ENCODE results near the gene SLC22A5.
"Not testable (repeated sequence)": the region's sequence is repeated elsewhere in the genome, so short reads cannot be mapped to it uniquely, and the experiment has no call there.

The SLC22A5 gene

DNA sequence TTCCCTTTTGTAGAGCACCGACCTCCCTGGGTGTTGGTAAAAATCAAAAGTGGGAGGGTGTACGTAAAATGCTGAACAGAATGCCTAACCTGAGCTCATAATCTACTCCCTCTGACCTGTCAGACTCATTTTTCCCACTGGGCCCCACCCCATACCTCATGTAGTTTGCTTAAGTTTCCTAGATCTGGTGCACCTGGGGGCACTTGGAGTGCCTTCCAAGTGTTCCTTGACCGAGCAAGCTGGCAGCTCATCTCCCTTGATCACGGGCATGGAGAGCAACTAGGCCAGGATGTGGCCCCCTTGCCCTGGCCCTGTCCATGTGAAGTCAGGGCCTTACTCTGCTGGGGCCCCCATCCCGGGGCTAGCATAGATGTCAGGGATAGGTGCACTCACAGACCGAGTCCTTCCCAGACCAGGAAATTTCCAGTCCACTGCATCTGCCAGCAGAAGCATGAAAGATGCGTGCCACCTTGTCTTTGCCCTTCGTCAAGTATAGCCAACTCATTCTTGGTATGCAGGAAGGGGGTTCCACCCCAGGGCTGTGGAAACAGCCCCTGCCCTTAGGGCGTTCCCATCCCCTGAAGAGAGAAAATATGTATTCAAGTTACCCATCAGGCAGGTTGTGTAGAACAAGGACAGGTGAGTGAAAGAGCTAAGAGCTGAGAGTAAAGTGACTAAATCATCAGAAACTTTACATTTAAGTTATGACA lies 41.9 kb downstream of the SLC22A5 start:
- in situ Hi-C loops (cut with MboI; ENCODE audit: low sequenced_read_pairs): no loop called here

DNA sequence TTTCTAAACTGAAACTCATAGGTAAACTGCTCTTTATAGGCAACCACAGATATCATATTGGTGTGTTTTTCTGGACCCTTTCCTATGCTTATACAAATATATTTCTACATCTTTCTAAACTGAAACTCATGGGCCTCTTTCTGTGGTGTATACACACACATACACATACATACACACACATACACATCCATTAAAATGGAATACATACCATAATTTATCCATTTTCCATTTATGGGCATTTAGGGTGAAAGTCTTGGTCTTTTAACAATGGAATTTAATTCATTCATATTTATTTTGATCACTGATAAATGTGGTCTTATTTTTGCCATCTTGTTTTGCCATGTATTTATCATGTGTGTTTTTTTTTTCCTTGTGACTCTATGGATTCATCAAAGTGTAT lies 44.1 kb downstream of the SLC22A5 start:
- in situ Hi-C loops (cut with MboI; ENCODE audit: low sequenced_read_pairs): no loop called here

GRCh38 chr5:132414634-132415378 lies 45.3 kb downstream of the SLC22A5 start:
- in situ Hi-C loops (cut with MboI; ENCODE audit: low sequenced_read_pairs): no loop called here

DNA sequence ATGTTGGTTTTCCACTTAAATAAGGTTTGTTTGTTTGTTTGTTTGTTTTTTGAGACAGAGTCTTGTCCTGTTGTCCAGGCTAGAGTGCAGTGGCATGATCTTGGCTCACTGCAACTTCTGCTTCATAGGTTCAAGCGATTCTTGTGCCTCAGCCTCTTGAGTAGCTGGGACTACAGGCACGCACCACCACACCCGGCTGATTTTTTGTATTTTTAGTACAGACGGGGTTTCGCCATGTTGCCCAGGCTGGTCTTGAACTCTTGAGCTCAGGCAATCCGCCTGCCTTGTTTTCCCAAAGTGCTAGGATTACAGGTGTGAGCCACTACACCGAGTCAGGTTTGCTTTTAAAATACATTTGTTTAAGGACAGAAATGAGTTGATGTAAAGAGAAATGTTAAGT lies 46.0 kb downstream of the SLC22A5 start:
- in situ Hi-C loops (cut with MboI; ENCODE audit: low sequenced_read_pairs): not testable (repeated sequence)

GRCh38 chr5:132416306-132417009 lies 46.9 kb downstream of the SLC22A5 start:
- in situ Hi-C loops (cut with MboI; ENCODE audit: low sequenced_read_pairs): no loop called here

DNA sequence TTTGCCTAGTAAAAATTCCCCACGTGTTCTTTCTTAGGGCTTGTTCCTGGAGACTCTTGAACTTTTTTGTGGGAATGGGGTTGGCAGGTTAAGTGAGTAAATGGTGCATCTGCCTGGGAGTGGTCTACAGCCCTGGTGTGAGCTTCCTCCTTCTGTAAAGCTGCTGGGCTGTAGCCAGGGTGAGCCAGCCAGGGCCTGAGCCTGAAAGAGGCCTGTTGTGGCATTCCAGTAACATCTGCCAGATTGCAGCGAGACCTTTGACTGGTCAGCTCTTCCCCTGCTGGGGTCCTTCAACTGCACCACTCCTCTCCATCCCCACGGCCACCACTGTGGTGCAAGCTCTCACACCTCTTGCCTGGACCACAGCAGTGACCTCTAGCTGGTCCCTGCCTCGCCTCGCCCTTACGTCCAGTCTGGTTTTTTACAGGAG lies 47.5 kb downstream of the SLC22A5 start:
- in situ Hi-C loops (cut with MboI; ENCODE audit: low sequenced_read_pairs): no loop called here

- in situ Hi-C loops (cut with MboI; ENCODE audit: low sequenced_read_pairs): no loop called here
These were observed 48.0 kb downstream of the SLC22A5 start for GRCh38 chr5:132417461-132417860.

GRCh38 chr5:132417889-132418485 lies 48.5 kb downstream of the SLC22A5 start:
- in situ Hi-C loops (cut with MboI; ENCODE audit: low sequenced_read_pairs): no loop called here

GRCh38 chr5:132418881-132419280 lies 49.4 kb downstream of the SLC22A5 start:
- in situ Hi-C loops (cut with MboI; ENCODE audit: low sequenced_read_pairs): no loop called here

- in situ Hi-C loops (cut with MboI; ENCODE audit: low sequenced_read_pairs): no loop called here
These were observed 50.3 kb downstream of the SLC22A5 start for GRCh38 chr5:132419502-132420468.

GRCh38 chr5:132420706-132421272 lies 51.3 kb downstream of the SLC22A5 start:
- in situ Hi-C loops (cut with MboI; ENCODE audit: low sequenced_read_pairs): no loop called here

DNA sequence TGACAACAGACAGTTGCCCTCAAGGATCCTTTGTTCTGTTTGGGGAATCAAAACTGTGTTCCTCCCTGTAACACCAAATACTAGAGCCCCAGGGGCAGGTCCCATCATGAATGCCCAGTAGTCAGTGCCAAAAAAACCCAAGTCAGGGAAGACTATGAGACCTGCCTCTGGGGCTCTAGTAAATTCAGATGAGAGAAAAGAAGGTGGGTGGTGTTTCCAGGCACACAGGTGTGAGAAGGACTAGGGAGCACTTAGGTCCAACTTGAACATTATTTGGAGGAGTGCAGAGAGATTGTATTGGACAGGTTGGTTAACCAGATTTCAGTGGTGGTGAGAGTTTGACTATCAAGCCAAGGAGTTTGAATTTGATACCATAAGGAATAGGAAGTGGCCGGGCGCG lies 52.0 kb downstream of the SLC22A5 start:
- in situ Hi-C loops (cut with MboI; ENCODE audit: low sequenced_read_pairs): no loop called here

GRCh38 chr5:132422720-132423437 lies 53.4 kb downstream of the SLC22A5 start:
- in situ Hi-C loops (cut with MboI; ENCODE audit: low sequenced_read_pairs): no loop called here

DNA sequence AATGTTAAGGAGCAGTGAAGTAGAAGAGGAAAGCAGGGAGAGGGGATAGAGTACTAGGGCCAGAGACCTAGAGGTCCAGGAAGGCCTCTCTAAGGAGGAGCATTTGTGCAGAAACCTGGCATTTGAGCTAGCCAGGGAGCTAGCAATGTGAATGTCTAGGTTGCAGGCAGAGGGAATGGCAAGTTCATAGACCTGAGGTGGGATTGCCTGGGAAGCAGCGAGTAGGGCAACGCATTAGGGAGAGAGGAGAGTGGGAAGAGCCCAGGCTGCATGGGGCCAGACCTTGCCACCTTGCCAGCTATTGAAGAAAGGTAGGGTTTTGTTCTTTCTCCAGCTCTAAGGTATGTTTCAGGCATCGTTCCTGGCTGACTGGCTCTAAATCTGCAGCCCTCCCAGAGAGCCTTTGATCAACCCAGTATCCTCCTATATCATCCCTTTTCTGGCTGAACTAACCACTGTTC lies 54.0 kb downstream of the SLC22A5 start:
- in situ Hi-C loops (cut with MboI; ENCODE audit: low sequenced_read_pairs): no loop called here

DNA sequence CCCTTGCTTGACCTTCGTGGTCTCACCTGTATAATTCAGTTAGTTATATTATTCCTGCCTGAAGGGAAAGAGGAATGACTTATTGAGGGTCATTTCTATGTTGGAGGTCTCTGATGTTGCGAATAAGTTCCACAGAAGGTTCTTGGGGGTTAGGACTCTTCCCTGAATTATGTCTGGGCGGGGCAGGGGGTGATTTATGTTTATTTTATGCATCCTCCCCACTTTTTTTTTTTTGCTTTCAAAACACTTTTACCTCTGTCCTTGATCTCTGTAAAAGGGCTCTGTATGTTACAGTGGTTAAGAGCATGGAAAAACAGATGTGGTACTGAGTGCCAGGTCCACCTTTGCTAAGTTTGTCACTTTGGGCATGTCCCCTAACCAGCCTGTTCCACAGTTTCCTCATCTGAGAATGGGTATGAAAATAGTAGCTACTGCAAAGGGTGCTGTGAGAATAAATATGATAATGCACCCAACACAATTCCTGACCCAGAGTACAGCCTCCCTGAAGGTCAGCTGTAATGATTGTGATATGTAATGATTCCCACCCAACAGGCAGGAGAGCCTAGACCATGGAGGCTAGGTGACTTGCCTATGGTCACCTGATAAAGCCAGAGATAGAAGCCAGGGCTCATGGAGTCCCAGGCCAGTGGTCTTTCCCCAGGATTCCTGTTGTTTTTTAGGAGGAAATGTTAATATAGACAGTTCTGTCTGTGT lies 54.8 kb downstream of the SLC22A5 start:
- in situ Hi-C loops (cut with MboI; ENCODE audit: low sequenced_read_pairs): no loop called here

- in situ Hi-C loops (cut with MboI; ENCODE audit: low sequenced_read_pairs): no loop called here
These were observed 55.8 kb downstream of the SLC22A5 start for GRCh38 chr5:132425009-132425937.

DNA sequence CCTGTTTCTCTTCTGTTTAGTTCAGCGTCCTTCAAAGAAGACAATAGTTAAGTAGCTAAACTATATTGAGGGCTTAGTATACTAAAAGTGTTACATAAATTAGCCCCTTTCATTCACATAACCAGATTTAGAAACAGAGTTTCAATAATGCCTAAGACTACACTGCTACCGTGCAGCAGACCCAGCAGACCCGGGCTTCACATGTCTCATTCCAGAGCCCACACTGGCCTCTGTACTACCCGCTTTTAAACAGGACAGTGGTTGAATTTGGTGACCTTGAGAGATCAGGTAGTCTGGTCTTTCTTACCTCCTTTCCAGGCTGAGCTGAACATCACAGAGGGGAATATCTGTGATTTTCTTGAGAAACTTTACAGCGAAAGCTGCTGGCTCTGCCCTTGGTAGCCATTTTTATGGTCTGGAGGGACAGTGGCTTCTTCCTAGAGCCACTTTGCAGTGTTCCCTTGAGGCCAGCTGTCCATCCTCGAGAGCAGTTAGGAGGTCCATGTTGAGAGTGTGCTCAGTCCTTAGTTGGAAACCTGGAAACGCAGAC lies 56.5 kb downstream of the SLC22A5 start:
- in situ Hi-C loops (cut with MboI; ENCODE audit: low sequenced_read_pairs): no loop called here

All from hTERT RPE-1 (cell line).